Tibial nerve (tissue), 3 donors: ENCODE measurements around the gene TIRAP.

Experiments used
- CTCF ChIP-seq, 5 experiments: fragments of 200-600 bp in 3 of 5; fragments of 450-650 bp in 2 of 5; sonication (generic) in 3 of 5; IDR thresholded peaks; one replicate each; pipeline ENCODE4 v1.5.1; 2016 to 2019; ENCODE audit warnings: antibody characterized with exemption in 5 of 5, mild to moderate bottlenecking in 3 of 5, moderate library complexity in 2 of 5
- POLR2A ChIP-seq, 2 donors: fragments of 450-650 bp; IDR thresholded peaks; one replicate each; pipeline ENCODE4 v1.6.1; 2017; ENCODE audit warnings: antibody characterized with exemption in 2 of 2, mild to moderate bottlenecking in 2 of 2, moderate library complexity in 2 of 2

GRCh38 chr11:126304457-126305075 lies 21.7 kb downstream of the TIRAP start:
- TF ChIP-seq CTCF (IDR thresholded peaks at IDR 0.05): no peak
- no peak for TF ChIP-seq POLR2A (IDR thresholded peaks at IDR 0.05)
